Ovary (tissue), 9 donors: ENCODE data around the gene DDI1. TPM values are rescaled to one million over a fixed set of nuclear protein-coding genes. Genes with fewer than 3 reads are reported as not detected.

Source experiments
- DNase-seq, 5 donors: peaks; one replicate each; pipeline ENCODE4 v3.0.0-alpha.2; 2019 to 2020
- H3K27ac ChIP-seq, 2 donors: fragments of 200-600 bp; one replicate each; pipeline versions ENCODE4 v1.5.1 to v1.8.0; 2019 to 2022
- H3K27me3 ChIP-seq: fragments of 200-600 bp; one replicate; pipeline ENCODE4 v1.8.0; 2022
- H3K36me3 ChIP-seq: fragments of 200-600 bp; sonication (generic); one replicate; pipeline ENCODE4 v1.5.1; 2019
- H3K4me1 ChIP-seq: one replicate; pipeline ENCODE4 v1.8.1; 2013; ENCODE audit warnings: mild to moderate bottlenecking, moderate library complexity; ENCODE audit not compliant: insufficient read depth
- H3K4me3 ChIP-seq: fragments of 200-600 bp; sonication (generic); one replicate; pipeline ENCODE4 v1.5.1; 2017
- H3K9me3 ChIP-seq, 2 donors: fragments of 200-600 bp in 1 of 2; sonication (generic) in 1 of 2; one replicate each; pipeline versions ENCODE4 v1.5.1 to v1.8.1; 2013 to 2019; ENCODE audit warnings: mild to moderate bottlenecking in 1 of 2, moderate library complexity in 1 of 2
- EP300 ChIP-seq: sonication (generic); formaldehyde crosslinking; IDR thresholded peaks from one replicate; pipeline ENCODE4 v1.6.1; 2017; ENCODE audit warnings: antibody characterized with exemption
- POLR2A ChIP-seq: fragments of 450-650 bp; IDR thresholded peaks from one replicate; pipeline ENCODE4 v1.6.1; 2017; ENCODE audit warnings: antibody characterized with exemption, mild to moderate bottlenecking, moderate library complexity
- WGBS, 3 donors: extraction: QIAGEN DNeasy Blood & Tissue Kit in 1 of 3; methylation state at CpG; one replicate each; pipeline versions ENCODE4 v1.1.5 to v1.1.7; 2013 to 2017; 5-methylcytosine and 5-hydroxymethylcytosine counted together
- intact Hi-C, 4 donors: fragments of 100-400 bp; cut with DNase I; formaldehyde crosslinking; loops; one replicate each; pipeline versions ENCODE4 v1.11.0 to v1.15.1; 2022 to 2023
- polyA plus RNA-seq, 2 donors: library from polyadenylated mRNA; stranded (reverse); fragments of 200-250 nt in 1 of 2; fragments of 350-450 nt in 1 of 2; fragmentation: Illumina TruSeq in 1 of 2; extraction: RNeasy Lipid Tissue Mini Kit (QIAGEN cat#74804) in 1 of 2; gene quantifications; one replicate each; pipeline ENCODE4 v1.2.3, GENCODE V29; 2013 to 2014
- total RNA-seq, 7 donors: library from RNA; depleted of rRNA in 2 of 7; stranded (reverse); fragments of >200 nt in 2 of 7; fragmentation: NEBNext Ultra II Directional in 3 of 7; extraction: Animal tissue kit (Norgen Biotek cat#: 25700) in 3 of 7; gene quantifications; one replicate each; pipeline versions ENCODE4 v1.1.0 to v1.2.4, GENCODE V29; 2016 to 2023
- TF ChIP-seq, protein P1 (sequence below), 3 donors: fragments of 450-650 bp in 2 of 3; fragments of 200-600 bp in 1 of 3; IDR thresholded peaks; one replicate each; pipeline versions ENCODE4 v1.5.1 to v1.8.0; 2016 to 2022; ENCODE audit warnings: antibody characterized with exemption in 3 of 3, mild to moderate bottlenecking in 1 of 3
- donor health status: DM: no; HTN: no; CAD: no; lungs with moderate emphysema.
- donor health status: DM: no; HTN: no; CAD: no.
- donor health status: Bipolar disorder and iron deficiency.
- donor health status: DM: yes; HTN: yes; CAD: no.
- donor health status: DM: no; HTN: no; CAD: no.
- donor health status: DM: yes; HTN: yes; CAD: no.

The DDI1 gene
- total and polyA plus RNA-seq, 9 donors, result not detected

DNA sequence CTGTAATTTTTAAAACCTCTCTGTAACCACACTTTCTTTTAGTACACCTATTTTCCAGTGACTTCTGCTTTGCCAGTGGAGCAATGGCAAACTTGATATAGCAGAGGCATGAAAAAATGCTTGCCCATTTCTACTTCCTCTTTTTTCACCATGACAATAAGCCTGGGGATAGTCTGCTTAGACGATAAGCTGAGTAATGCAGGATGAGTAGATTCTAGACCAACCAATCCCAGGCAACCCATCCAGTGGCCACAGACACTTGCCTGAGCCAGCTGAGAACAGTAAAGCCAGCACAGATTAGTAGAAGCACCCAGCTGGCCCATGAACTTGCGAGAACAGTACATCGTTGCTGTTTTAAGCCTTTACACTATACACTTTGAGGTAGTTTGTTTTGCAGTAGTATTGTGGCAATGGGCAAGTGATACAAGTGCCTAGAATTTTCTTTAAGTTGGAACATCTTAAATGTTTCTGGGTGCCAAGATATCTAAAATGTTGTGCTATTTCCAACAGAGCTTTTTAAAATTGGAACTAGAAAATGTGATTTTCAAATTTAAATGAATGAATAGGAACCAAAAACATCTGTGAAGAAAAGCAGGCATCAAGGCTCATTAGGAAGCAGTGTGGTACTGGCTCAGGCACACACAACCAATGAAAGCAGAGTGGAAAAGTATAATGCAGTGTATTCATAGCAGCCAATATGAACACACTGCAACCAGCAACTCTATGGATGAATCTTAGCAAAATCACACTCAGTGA, 37.7 kb downstream of the DDI1 start:
- Histone ChIP-seq H3K36me3 (no peaks in the 10 kb centered on the region), H3K4me3 (no peak overlapping the region), H3K9me3 (no peaks in the 10 kb centered on the region), H3K4me1 (no peaks in the 10 kb centered on the region), H3K27me3 (no peaks in the 10 kb centered on the region), H3K27ac (no peak overlapping the region)
- TF ChIP-seq, protein P1, sequence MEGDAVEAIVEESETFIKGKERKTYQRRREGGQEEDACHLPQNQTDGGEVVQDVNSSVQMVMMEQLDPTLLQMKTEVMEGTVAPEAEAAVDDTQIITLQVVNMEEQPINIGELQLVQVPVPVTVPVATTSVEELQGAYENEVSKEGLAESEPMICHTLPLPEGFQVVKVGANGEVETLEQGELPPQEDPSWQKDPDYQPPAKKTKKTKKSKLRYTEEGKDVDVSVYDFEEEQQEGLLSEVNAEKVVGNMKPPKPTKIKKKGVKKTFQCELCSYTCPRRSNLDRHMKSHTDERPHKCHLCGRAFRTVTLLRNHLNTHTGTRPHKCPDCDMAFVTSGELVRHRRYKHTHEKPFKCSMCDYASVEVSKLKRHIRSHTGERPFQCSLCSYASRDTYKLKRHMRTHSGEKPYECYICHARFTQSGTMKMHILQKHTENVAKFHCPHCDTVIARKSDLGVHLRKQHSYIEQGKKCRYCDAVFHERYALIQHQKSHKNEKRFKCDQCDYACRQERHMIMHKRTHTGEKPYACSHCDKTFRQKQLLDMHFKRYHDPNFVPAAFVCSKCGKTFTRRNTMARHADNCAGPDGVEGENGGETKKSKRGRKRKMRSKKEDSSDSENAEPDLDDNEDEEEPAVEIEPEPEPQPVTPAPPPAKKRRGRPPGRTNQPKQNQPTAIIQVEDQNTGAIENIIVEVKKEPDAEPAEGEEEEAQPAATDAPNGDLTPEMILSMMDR (IDR thresholded peaks at IDR 0.05), result no peak
- TF ChIP-seq POLR2A (no peak), EP300 (no peak)
- intact Hi-C loops, result no loop called here
- 77 to 81% (median 80%) methylated on average over 3 of the region's 3 CpGs for WGBS, 3 donors
- no peak for DNase-seq

DNA sequence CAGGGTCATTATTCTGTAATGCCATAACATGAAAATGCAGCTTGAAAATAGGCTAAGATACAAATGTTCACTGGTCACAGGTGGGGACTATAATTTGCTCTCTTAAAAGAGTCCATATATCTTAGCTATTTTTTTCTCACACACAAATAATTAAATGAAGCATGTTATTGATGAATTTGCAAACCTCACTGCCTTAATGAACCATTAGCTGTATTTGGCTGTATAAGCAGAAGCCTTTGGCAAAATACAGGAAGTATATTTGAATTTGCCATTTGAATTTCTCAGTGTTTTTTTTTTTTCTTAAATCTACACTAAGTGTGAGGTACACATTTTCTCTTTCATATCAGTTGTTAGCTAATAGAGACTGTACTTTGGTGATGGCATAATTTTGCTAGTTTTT, 38.7 kb downstream of the DDI1 start:
- no peak for TF ChIP-seq POLR2A
- TF ChIP-seq, protein P1 (IDR thresholded peaks at IDR 0.05), result no peak
- no peak for TF ChIP-seq EP300
- Histone ChIP-seq H3K36me3 (no peaks in the 10 kb centered on the region), H3K27me3 (no peaks in the 10 kb centered on the region), H3K4me1 (no peaks in the 10 kb centered on the region), H3K27ac (no peak overlapping the region), H3K9me3 (no peaks in the 10 kb centered on the region), H3K4me3 (no peak overlapping the region)
- intact Hi-C loops, result no loop called here
- no peak for DNase-seq

GRCh38 chr11:104075706-104076105, 39.3 kb downstream of the DDI1 start:
- Histone ChIP-seq H3K36me3 (no peaks in the 10 kb centered on the region), H3K27ac (no peak overlapping the region), H3K27me3 (no peaks in the 10 kb centered on the region), H3K9me3 (no peaks in the 10 kb centered on the region), H3K4me1 (no peaks in the 10 kb centered on the region), H3K4me3 (no peak overlapping the region)
- DNase-seq, result no peak
- intact Hi-C loops, result no loop called here
- WGBS, 3 donors, result 93 to 95% (median 94%) methylated on average over 4 of the region's 4 CpGs
- TF ChIP-seq POLR2A (no peak), EP300 (no peak)
- TF ChIP-seq, protein P1 (IDR thresholded peaks at IDR 0.05), result no peak

- Histone ChIP-seq H3K4me3 (no peak overlapping the region), H3K27ac (no peak overlapping the region), H3K27me3 (no peaks in the 10 kb centered on the region), H3K9me3 (no peaks in the 10 kb centered on the region), H3K36me3 (no peaks in the 10 kb centered on the region), H3K4me1 (no peaks in the 10 kb centered on the region)
- intact Hi-C loops, result no loop called here
- TF ChIP-seq, protein P1 (IDR thresholded peaks at IDR 0.05), result no peak
- TF ChIP-seq EP300 (no peak), POLR2A (no peak)
- WGBS, 3 donors, result 88 to 96% (median 91%) methylated on average over 2 of the region's 2 CpGs
- DNase-seq, result no peak
These were observed 40.0 kb downstream of the DDI1 start for GRCh38 chr11:104076455-104076854.
